K562 (cell line): ENCODE results near the gene EXOC3L2.
"Not testable (repeated sequence)": the region's sequence is repeated elsewhere in the genome, so short reads cannot be mapped to it uniquely, and the experiment has no call there.

Experiments used
- CBX3 ChIP-seq, 2 experiments: IDR thresholded peaks; 1 replicate in 1 of 2; 2 replicates in 1 of 2; pipeline ENCODE4 v1.6.1; 2012; ENCODE audit warnings: inconsistent platforms in 2 of 2, low read length in 2 of 2, borderline replicate concordance in 1 of 2, control low read depth in 1 of 2
- CTCF ChIP-seq, 3 experiments: IDR thresholded peaks in 2 of 3; conservative IDR thresholded peaks in 1 of 3; 2 replicates each; pipeline ENCODE4 v1.5.1; 2011 to 2012; ENCODE audit warnings: low read length in 3 of 3, mild to moderate bottlenecking in 3 of 3, control low read depth in 2 of 3, improper control_type of control experiment in 1 of 3, inconsistent platforms in 1 of 3, low read depth in 1 of 3, mixed read lengths in 1 of 3, moderate library complexity in 1 of 3; ENCODE audit not compliant: insufficient read depth in 2 of 3
- EP300 ChIP-seq: IDR thresholded peaks from 2 replicates; pipeline ENCODE4 v1.6.1; 2012; ENCODE audit warnings: low read length, improper control_type of control experiment
- EZH2 ChIP-seq: IDR thresholded peaks from 2 replicates; pipeline ENCODE4 v1.6.1; 2012; ENCODE audit warnings: low read depth, mild to moderate bottlenecking, inconsistent platforms, low read length, borderline replicate concordance
- FOXA3 ChIP-seq, 2 experiments: fragments of 450-650 bp in 1 of 2; sonication (generic) in 1 of 2; formaldehyde crosslinking; IDR thresholded peaks in 1 of 2; conservative IDR thresholded peaks in 1 of 2; 2 replicates each; pipeline versions ENCODE4 v1.4.0 to v1.8.0; 2020 to 2022; ENCODE audit warnings: mild to moderate bottlenecking in 2 of 2, missing genetic modification reagents in 1 of 2
- POLR2A ChIP-seq: fragments of 450-650 bp; conservative IDR thresholded peaks from 2 replicates; pipeline ENCODE4 v1.6.1; 2016
- ZNF695 ChIP-seq: fragments of 450-650 bp; formaldehyde crosslinking; IDR thresholded peaks from 2 replicates; pipeline ENCODE4 v1.4.0; 2020; ENCODE audit warnings: mild to moderate bottlenecking, moderate library complexity
- TF ChIP-seq, protein P1 (sequence below), 3 experiments: fragments of 200-800 bp in 1 of 3; sonication (Bioruptor generic) in 1 of 3; sonication (generic) in 1 of 3; formaldehyde crosslinking in 1 of 3; IDR thresholded peaks; 2 replicates each; pipeline versions ENCODE4 v1.6.1 to v1.8.0; 2016 to 2022; ENCODE audit warnings: mild to moderate bottlenecking in 2 of 3, missing compliant biosample characterization in 2 of 3, missing genetic modification characterization in 2 of 3, missing genetic modification reagents in 1 of 3
- TF ChIP-seq, protein P2 (sequence below): sonication (generic); formaldehyde crosslinking; IDR thresholded peaks from 2 replicates; pipeline ENCODE4 v1.8.1; 2023; ENCODE audit warnings: mild to moderate bottlenecking, missing genetic modification reagents, moderate library complexity

GRCh38 chr19:45269939-45270338, 24.7 kb upstream of the EXOC3L2 start:
- TF ChIP-seq ZNF695 (CRISPR knock-in tag); FOXA3 (CRISPR knock-in tag; conservative IDR thresholded peaks at IDR 0.05 in 1 of 2, IDR thresholded peaks at IDR 0.05 in 1 of 2); EZH2; POLR2A; EP300; CBX3 (IDR thresholded peaks at IDR 0.05; ENCODE audit: borderline replicate concordance in 1 of 2, low read length in 2 of 2): not testable (repeated sequence)
- TF ChIP-seq, protein P1, sequence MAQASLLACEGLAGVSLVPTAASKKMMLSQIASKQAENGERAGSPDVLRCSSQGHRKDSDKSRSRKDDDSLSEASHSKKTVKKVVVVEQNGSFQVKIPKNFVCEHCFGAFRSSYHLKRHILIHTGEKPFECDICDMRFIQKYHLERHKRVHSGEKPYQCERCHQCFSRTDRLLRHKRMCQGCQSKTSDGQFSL (CRISPR knock-in tag; IDR thresholded peaks at IDR 0.05), result not testable (repeated sequence)
- TF ChIP-seq, protein P1 (tag; IDR thresholded peaks at IDR 0.05), result not testable (repeated sequence)
- TF ChIP-seq, protein P2, sequence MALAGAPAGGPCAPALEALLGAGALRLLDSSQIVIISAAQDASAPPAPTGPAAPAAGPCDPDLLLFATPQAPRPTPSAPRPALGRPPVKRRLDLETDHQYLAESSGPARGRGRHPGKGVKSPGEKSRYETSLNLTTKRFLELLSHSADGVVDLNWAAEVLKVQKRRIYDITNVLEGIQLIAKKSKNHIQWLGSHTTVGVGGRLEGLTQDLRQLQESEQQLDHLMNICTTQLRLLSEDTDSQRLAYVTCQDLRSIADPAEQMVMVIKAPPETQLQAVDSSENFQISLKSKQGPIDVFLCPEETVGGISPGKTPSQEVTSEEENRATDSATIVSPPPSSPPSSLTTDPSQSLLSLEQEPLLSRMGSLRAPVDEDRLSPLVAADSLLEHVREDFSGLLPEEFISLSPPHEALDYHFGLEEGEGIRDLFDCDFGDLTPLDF (CRISPR knock-in tag), result not testable (repeated sequence)
- TF ChIP-seq CTCF (IDR thresholded peaks at IDR 0.05 in 2 of 3, conservative IDR thresholded peaks at IDR 0.05 in 1 of 3; ENCODE audit: insufficient read depth in 2 of 3, low read depth in 1 of 3, low read length in 3 of 3), result peak; percentile 22 to 37 (median 27); a peak in 5 of 6 replicates
